ENCODE results near the gene RTN1. TPM values are rescaled to one million over a fixed set of nuclear protein-coding genes. Genes with fewer than 3 reads are reported as not detected.
A peak's percentile ranks its signal among the peaks of the same experiment; 100 is the strongest.

Gene RTN1
- total RNA-seq, 1 experiment from 2014 or later, result 0.05 TPM

GRCh38 chr14:59629444-59630287, 240.9 kb downstream of the RTN1 start:
- ATAC-seq, result no peak
- POLR2A ChIA-PET, result no interaction called here
- CTCF ChIA-PET, result no interaction called here
- DNase-seq (ENCODE audit: low read depth, low spot score), result no peak
- Histone ChIP-seq H3K4me1 (ENCODE audit: control insufficient read depth, insufficient read depth, low read length) (no peaks in the 10 kb centered on the region), H3K4me3 (ENCODE audit: low read depth in 2 of 2, low read length in 2 of 2) (peak overlapping the region in 1 of 2 experiments; percentile 29; a peak in 2 of 4 replicates), H3K27me3 (ENCODE audit: control insufficient read depth, insufficient read depth, low read length) (peaks cover 16% of the 10 kb centered on the region), H3K9me3 (ENCODE audit: control insufficient read depth, insufficient read depth, low read depth, low read length) (no peaks in the 10 kb centered on the region), H3K27ac (ENCODE audit: low read length) (no peak overlapping the region), H3K36me3 (ENCODE audit: control insufficient read depth, insufficient read depth, low read length) (no peaks in the 10 kb centered on the region)
- intact Hi-C loops (cut with micrococcal nuclease; ENCODE audit: unreplicated experiment) (loop anchor here (5.0 kb wide), 2 partner anchors 268 to 288 kb away; no protein-coding TSS in a partner anchor), in situ Hi-C loops (cut with HindIII; ENCODE audit: low pct_unique_long_range_greater_than_20kb, low sequenced_read_pairs) (no loop called here)
- TF ChIP-seq, protein P1, sequence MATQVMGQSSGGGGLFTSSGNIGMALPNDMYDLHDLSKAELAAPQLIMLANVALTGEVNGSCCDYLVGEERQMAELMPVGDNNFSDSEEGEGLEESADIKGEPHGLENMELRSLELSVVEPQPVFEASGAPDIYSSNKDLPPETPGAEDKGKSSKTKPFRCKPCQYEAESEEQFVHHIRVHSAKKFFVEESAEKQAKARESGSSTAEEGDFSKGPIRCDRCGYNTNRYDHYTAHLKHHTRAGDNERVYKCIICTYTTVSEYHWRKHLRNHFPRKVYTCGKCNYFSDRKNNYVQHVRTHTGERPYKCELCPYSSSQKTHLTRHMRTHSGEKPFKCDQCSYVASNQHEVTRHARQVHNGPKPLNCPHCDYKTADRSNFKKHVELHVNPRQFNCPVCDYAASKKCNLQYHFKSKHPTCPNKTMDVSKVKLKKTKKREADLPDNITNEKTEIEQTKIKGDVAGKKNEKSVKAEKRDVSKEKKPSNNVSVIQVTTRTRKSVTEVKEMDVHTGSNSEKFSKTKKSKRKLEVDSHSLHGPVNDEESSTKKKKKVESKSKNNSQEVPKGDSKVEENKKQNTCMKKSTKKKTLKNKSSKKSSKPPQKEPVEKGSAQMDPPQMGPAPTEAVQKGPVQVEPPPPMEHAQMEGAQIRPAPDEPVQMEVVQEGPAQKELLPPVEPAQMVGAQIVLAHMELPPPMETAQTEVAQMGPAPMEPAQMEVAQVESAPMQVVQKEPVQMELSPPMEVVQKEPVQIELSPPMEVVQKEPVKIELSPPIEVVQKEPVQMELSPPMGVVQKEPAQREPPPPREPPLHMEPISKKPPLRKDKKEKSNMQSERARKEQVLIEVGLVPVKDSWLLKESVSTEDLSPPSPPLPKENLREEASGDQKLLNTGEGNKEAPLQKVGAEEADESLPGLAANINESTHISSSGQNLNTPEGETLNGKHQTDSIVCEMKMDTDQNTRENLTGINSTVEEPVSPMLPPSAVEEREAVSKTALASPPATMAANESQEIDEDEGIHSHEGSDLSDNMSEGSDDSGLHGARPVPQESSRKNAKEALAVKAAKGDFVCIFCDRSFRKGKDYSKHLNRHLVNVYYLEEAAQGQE (IDR thresholded peaks at IDR 0.05; ENCODE audit: insufficient read depth in 1 of 2, low read depth in 2 of 2, low read length in 1 of 2), result no peak
- TF ChIP-seq CTCF (IDR thresholded peaks at IDR 0.05) (no peak), POLR2AphosphoS5 (IDR thresholded peaks at IDR 0.05; ENCODE audit: low read depth, low read length) (no peak), SIN3A (IDR thresholded peaks at IDR 0.05; ENCODE audit: borderline replicate concordance, insufficient read depth, low read depth, low read length) (no peak), TCF7L2 (IDR thresholded peaks at IDR 0.05; ENCODE audit: low read depth, low read length) (no peak)
- BruUV-seq (replicated peaks), result no TSS peak

GRCh38 chr14:59627011-59627520, 243.5 kb downstream of the RTN1 start:
- DNase-seq (ENCODE audit: low read depth, low spot score), result no peak
- CTCF ChIA-PET, result no interaction called here

More at GRCh38 chr14:59627011-59627520, 243.5 kb downstream of the RTN1 start:
- no peaks in the 10 kb centered on the region; the same call in 1 of the 2 replicates for H3K36me3 ChIP-seq (ENCODE audit: control insufficient read depth, insufficient read depth, low read length)
- no peaks in the 10 kb centered on the region for H3K4me1 ChIP-seq (ENCODE audit: control insufficient read depth, insufficient read depth, low read length)
- no peak overlapping the region for H3K4me3 ChIP-seq (ENCODE audit: low read depth in 2 of 2, low read length in 2 of 2)
- intact Hi-C loops (cut with micrococcal nuclease; ENCODE audit: unreplicated experiment), result no loop called here
- TF ChIP-seq POLR2AphosphoS5 (IDR thresholded peaks at IDR 0.05; ENCODE audit: low read depth, low read length) (no peak), TCF7L2 (IDR thresholded peaks at IDR 0.05; ENCODE audit: low read depth, low read length) (no peak), SIN3A (IDR thresholded peaks at IDR 0.05; ENCODE audit: borderline replicate concordance, insufficient read depth, low read depth, low read length) (no peak), CTCF (IDR thresholded peaks at IDR 0.05) (no peak)
- TF ChIP-seq, protein P1 (IDR thresholded peaks at IDR 0.05; ENCODE audit: insufficient read depth in 1 of 2, low read depth in 2 of 2, low read length in 1 of 2), result no peak
- H3K27ac ChIP-seq (ENCODE audit: low read length), result no peak overlapping the region
- no peak for ATAC-seq
- no peaks in the 10 kb centered on the region for H3K9me3 ChIP-seq (ENCODE audit: control insufficient read depth, insufficient read depth, low read depth, low read length)
- in situ Hi-C loops (cut with HindIII; ENCODE audit: low pct_unique_long_range_greater_than_20kb, low sequenced_read_pairs), result no loop called here
- POLR2A ChIA-PET, result no interaction called here
- H3K27me3 ChIP-seq (ENCODE audit: control insufficient read depth, insufficient read depth, low read length), result peaks cover 16% of the 10 kb centered on the region
- no TSS peak for BruUV-seq (replicated peaks)

All from Panc1 (cell line).